Neutrophil (primary cell): ENCODE results near the gene ZNF280C.
"Not testable (repeated sequence)": the region's sequence is repeated elsewhere in the genome, so short reads cannot be mapped to it uniquely, and the experiment has no call there.

Source experiments
- H3K27ac ChIP-seq: fragments of 200-600 bp; sonication (generic); 2 replicates; pipeline ENCODE4 v1.5.1; 2016; ENCODE audit warnings: mild to moderate bottlenecking, moderate library complexity
- H3K27me3 ChIP-seq: fragments of 200-600 bp; sonication (generic); 2 replicates; pipeline ENCODE4 v1.6.0; 2016; ENCODE audit warnings: mild to moderate bottlenecking
- H3K36me3 ChIP-seq: fragments of 200-600 bp; sonication (generic); 2 replicates; pipeline ENCODE4 v1.5.1; 2017
- H3K4me1 ChIP-seq, 2 experiments: fragments of 200-600 bp in 1 of 2; sonication (generic) in 1 of 2; 1 replicate in 1 of 2; 2 replicates in 1 of 2; pipeline versions ENCODE4 v1.5.1 to v1.6.1; 2013 to 2016; ENCODE audit warnings: low read depth in 1 of 2, low read length in 1 of 2, mild to moderate bottlenecking in 1 of 2, moderate library complexity in 1 of 2; ENCODE audit not compliant: control insufficient read depth in 1 of 2, insufficient read depth in 1 of 2
- H3K4me3 ChIP-seq, 2 experiments: fragments of 200-600 bp in 1 of 2; sonication (generic) in 1 of 2; 1 replicate in 1 of 2; 2 replicates in 1 of 2; pipeline ENCODE4 v1.5.1; 2013 to 2016; ENCODE audit warnings: low read depth in 1 of 2, low read length in 1 of 2, mild to moderate bottlenecking in 1 of 2, moderate library complexity in 1 of 2
- H3K9me3 ChIP-seq: fragments of 200-600 bp; sonication (generic); 2 replicates; pipeline ENCODE4 v1.5.1; 2016
- CTCF ChIP-seq: fragments of 200-600 bp; sonication (generic); IDR thresholded peaks from 2 replicates; pipeline ENCODE4 v1.5.1; 2016; ENCODE audit warnings: antibody characterized with exemption

Gene ZNF280C

DNA sequence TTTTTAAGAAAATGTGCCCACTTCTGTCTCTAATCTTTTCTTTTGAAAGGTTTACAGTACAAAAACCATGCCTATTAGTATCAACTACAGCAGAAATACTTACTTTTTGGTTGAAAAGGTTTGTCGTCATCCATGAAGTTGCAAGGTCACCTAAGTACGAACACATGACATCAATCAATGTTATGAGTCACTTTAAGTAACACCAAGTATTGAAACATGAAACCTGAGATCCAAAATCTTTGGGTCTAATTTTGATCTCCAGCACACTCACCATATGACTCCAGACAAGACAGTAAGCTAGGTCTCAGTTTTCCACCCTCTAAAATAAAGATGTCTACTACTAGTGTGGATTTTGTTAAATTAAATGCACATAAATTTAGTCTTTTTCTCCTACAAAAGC is 8.4 kb downstream of the ZNF280C start:
- H3K27me3 ChIP-seq, result no peaks in the 10 kb centered on the region
- TF ChIP-seq CTCF, result no peak
- H3K4me3 ChIP-seq, result no peak overlapping the region
- no peaks in the 10 kb centered on the region for H3K9me3 ChIP-seq
- no peaks in the 10 kb centered on the region for H3K36me3 ChIP-seq
- no peak overlapping the region for H3K27ac ChIP-seq
- no peaks in the 10 kb centered on the region for H3K4me1 ChIP-seq

GRCh38 chrX:130253916-130254315 is 14.8 kb downstream of the ZNF280C start:
- H3K36me3 ChIP-seq, result no peaks in the 10 kb centered on the region
- H3K9me3 ChIP-seq, result no peaks in the 10 kb centered on the region
- no peak overlapping the region for H3K4me3 ChIP-seq
- H3K4me1 ChIP-seq, result no peaks in the 10 kb centered on the region
- no peak overlapping the region for H3K27ac ChIP-seq
- no peaks in the 10 kb centered on the region for H3K27me3 ChIP-seq
- TF ChIP-seq CTCF, result no peak

GRCh38 chrX:130251671-130252070 is 17.0 kb downstream of the ZNF280C start:
- no peaks in the 10 kb centered on the region for H3K9me3 ChIP-seq
- no peak overlapping the region for H3K4me3 ChIP-seq
- no peaks in the 10 kb centered on the region for H3K36me3 ChIP-seq
- no peaks in the 10 kb centered on the region for H3K27me3 ChIP-seq
- TF ChIP-seq CTCF, result no peak
- H3K4me1 ChIP-seq, result no peaks in the 10 kb centered on the region
- no peak overlapping the region for H3K27ac ChIP-seq

- TF ChIP-seq CTCF, result no peak
- Histone ChIP-seq H3K9me3 (no peaks in the 10 kb centered on the region), H3K27me3 (no peaks in the 10 kb centered on the region), H3K36me3 (peaks cover 5% of the 10 kb centered on the region), H3K4me3 (no peak overlapping the region), H3K4me1 (no peaks in the 10 kb centered on the region), H3K27ac (no peak overlapping the region)
Observed at GRCh38 chrX:130247996-130248395, 20.7 kb downstream of the ZNF280C start.

DNA sequence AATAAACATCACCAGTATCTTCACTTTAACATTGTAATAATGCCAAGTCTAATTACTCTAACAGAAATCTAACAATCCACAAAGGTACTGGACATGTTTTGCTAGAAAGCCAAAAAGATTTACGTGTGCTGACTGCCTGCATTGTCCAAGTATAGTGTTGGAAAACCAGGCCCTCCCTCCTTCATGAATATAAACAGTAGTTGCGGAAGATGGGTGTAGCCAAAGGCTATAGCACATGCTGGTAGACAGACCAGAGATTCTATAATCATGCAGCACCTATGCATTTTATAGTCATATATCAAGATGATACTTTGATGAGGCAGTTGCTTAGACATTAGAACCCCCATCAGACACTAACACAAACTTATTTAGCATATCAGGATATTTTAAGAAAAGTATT is 22.6 kb downstream of the ZNF280C start:
- no peaks in the 10 kb centered on the region for H3K27me3 ChIP-seq
- no peak overlapping the region for H3K4me3 ChIP-seq
- no peaks in the 10 kb centered on the region for H3K9me3 ChIP-seq
- no peak for TF ChIP-seq CTCF
- H3K36me3 ChIP-seq, result peaks cover 7% of the 10 kb centered on the region
- no peak overlapping the region for H3K27ac ChIP-seq
- H3K4me1 ChIP-seq, result no peaks in the 10 kb centered on the region

- Histone ChIP-seq H3K9me3 (no peaks in the 10 kb centered on the region), H3K27ac (no peak overlapping the region), H3K4me1 (no peaks in the 10 kb centered on the region), H3K4me3 (no peak overlapping the region), H3K36me3 (peaks cover 7% of the 10 kb centered on the region), H3K27me3 (no peaks in the 10 kb centered on the region)
- no peak for TF ChIP-seq CTCF
Observed at GRCh38 chrX:130245441-130245840, 23.3 kb downstream of the ZNF280C start.

DNA sequence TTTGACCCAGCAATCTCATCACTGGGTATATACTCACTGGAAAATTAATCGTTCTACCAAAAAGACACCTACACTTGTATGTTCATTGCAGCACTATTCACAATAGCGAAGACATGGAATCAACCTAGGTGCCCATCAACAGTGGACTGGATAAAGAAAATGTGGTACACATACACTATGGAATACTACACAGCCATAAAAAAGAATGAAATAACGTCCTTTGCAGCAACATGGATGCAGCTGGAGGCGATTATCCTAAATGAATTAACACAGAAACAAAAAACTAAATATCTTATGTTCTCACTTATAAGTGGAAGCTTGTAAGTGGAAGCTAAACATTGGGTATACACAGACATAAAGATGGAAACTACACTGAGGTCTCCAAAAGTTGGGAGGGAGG is 37.5 kb downstream of the ZNF280C start:
- H3K4me3 ChIP-seq, H3K27me3 ChIP-seq, H3K36me3 ChIP-seq, H3K27ac ChIP-seq, H3K4me1 ChIP-seq, H3K9me3 ChIP-seq: not testable (repeated sequence)
